ENCODE measurements around the gene CSMD2.

CSMD2 gene

DNA sequence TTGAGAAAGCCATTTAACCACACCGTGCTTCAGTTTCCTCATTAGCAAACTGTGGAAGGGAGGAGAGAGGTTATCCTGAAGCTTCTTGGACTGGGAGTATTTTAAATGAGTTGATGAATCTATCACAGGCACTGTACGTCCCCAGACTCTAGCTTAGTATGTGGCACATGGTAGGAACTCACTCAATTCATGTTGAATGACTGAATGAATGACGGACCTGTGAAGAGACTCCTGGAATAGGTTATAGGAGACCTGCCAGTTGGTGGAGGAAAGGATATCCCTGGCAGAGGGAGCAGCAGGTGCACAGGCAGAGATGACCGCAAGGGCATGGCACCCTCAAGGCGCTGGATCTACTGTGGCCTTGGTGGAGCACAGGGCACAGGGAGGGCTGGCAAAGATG lies 182.6 kb downstream of the CSMD2 start:
- TF ChIP-seq CTCF (conservative IDR thresholded peaks at IDR 0.05) = no peak
- no peak overlapping the region for H3K27ac ChIP-seq

DNA sequence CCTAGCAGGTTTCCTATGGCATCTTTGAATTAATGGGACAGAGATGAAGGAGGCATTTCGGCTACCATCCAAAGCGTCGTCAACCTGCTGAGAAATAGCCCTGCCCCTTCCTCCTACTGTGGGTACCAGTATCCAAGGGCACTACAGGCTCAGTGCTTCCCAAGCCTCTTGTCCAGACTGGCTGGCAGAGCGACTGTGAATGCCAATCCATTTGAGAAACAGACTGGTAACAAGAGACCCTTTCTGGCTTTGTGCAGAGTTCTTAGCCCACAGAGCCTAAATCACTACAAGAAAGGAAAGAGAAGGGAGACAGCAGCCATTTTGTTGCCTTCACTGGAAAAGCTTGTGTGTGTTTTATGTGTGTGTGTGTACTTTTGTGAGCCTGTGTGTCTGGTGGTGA lies 185.7 kb downstream of the CSMD2 start:
- TF ChIP-seq CTCF (conservative IDR thresholded peaks at IDR 0.05) = no peak
- no peak overlapping the region for H3K27ac ChIP-seq

DNA sequence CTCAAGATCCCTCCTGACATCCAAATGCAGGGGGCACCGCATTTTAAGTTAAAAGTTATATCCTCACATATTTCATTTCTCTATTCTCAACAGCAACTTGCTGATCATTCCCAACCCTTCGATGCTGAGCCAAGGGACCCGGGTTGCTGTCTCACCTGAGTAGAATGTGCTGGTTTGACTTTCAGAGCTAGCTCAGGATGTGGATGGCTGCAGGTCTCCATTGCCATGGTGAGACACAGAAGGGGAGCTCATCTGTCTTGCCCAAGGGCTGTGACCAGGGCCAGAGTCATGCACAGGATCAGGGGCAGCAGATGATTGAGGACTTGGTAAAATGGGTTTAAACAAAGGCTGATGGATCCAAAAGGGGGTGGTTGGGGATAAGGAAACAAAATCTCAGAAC lies 189.1 kb downstream of the CSMD2 start:
- no peak for TF ChIP-seq CTCF (conservative IDR thresholded peaks at IDR 0.05)
- no peak overlapping the region for H3K27ac ChIP-seq

DNA sequence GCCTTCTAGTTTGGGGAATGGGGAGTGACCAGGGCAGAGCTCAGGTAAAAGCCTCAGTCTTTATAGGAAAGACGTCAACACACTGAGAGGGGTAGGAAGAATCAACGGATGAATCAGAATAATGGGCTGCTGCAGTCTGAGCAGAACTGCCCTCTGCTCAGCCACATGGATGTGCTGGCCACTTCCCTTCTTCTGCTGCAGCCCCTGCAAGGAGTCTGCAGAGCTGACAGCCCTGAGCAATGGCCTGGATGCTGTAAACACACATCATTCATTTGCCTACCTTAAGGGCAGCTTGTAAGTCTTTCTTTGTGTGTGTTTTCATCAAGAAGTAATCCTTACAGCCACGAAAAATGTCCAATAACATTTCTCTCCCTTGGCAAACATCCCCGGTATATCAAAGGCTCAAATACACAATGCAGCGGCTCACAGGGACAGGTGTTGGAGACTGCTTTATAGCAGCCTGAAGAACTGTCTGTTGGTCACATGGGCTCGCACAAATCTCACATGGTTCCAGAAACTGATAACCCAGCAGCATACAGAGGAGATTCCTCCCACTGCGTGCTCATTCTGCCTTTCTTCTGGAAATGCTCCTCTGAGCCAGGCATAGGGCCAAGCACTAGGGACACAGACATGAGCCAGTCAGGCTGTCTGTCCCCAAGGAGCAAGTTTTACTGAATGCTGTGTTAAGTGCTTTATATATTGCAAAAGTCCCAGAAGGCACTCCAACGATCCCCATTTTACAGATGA lies 191.1 kb downstream of the CSMD2 start:
- no peak for TF ChIP-seq CTCF (conservative IDR thresholded peaks at IDR 0.05)
- peak overlapping the region; percentile 72 for H3K27ac ChIP-seq

DNA sequence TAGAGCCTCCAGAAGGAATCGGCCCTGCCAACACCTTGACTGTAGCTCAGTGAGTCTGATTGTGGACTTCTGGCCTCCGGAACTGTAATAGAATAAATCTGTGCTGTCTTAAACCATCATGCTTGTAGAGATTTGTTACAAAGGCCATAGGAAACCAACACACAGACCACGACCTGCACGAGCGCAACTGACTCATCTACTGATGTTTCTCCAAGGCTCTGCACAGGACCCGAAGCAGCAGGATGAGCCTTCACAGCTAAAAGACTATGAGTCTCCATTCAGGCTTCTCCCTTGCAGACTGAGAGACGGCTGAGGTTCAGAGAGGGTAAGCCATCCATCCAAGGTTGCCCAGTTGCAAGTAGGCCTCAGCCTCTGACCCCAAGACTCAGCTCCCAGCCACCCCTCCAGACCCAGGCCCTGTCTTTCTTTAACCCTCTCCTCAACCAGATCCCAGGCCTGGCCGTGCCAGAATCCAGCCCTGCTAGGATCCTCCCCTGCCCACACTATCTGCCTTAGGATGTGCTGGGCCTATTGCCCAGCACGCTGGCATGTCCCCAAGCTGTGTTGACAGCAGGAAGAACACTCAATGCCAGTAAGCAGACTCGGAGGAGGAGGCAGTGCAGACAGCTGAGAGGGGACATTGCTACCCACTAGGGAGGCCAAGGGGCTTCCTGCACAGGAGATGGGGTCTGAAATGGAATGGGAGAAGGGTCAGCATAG lies 192.2 kb downstream of the CSMD2 start:
- peak overlapping the region; percentile 72 for H3K27ac ChIP-seq

DNA sequence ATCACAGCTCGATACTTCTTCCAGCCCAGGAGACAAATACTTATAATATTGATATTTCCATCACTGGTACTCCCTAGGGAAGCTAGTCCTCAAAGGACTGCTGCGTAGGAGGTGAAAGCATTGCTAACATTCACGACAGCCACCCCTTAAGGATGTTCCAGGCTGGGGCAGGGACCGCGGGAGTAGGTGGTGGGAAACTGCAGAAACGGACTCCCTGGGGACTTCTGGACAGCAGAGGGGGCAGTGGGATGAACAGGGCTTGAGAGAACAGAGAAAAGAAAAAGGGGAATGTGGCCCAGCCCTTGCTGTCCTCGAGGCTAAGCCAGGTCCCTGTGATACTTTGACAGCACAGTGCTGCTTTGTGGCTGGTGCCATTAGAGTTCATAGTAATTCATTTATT lies 193.1 kb downstream of the CSMD2 start:
- TF ChIP-seq CTCF (conservative IDR thresholded peaks at IDR 0.05) = no peak

More for the DNA sequence above, 192.2 kb downstream of the CSMD2 start:
- TF ChIP-seq CTCF (conservative IDR thresholded peaks at IDR 0.05) = no peak

DNA sequence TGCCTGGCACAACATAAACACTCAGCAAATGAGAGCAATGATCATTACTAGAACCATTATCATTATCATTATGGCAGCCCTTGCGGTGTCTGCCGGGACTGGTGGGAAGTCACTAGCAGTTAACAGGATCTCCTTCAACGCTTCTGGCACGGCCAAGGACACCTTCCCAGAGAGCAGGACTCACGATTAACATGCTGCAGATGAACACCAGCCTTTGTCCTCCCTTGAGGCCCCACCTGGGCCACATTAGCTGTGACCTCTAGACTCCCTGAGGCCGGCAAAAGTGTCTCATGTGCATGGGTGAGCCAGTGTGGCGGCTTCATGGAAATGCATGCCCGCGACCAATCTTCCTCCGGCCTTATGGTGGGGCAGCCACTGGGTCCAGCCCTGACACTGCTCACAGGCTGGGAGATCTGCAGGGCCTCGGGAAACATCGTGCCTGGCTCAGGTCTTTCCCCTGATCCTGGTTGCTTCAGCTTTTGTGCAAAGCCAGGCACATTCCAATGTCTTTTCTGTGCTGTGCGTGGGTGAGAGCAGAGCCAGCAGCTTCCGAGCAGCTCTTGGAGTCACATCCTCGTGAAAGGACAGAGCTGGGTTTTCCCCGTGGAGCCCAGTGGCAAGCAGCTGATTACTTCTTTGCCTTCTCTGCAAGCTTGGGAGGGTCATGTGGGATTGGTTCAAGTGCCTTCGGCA lies 193.9 kb downstream of the CSMD2 start:
- H3K27ac ChIP-seq = no peak overlapping the region
- no peak for TF ChIP-seq CTCF (conservative IDR thresholded peaks at IDR 0.05)

More for the DNA sequence above, 193.1 kb downstream of the CSMD2 start:
- H3K27ac ChIP-seq = peak overlapping the region; percentile 72

Data from VCaP (cell line).